ACC112 (cell line): ENCODE results near the gene ALG3.

Experiments
- H2AFZ ChIP-seq: fragments of 200-600 bp; sonication (generic); one replicate; pipeline ENCODE4 v1.6.0; 2017; ENCODE audit warnings: antibody characterized with exemption, low read length; ENCODE audit not compliant: unreplicated experiment
- H3K27ac ChIP-seq: fragments of 200-600 bp; sonication (generic); 2 replicates; pipeline ENCODE4 v1.5.1; 2014; ENCODE audit warnings: low read depth, mild to moderate bottlenecking, antibody characterized with exemption, low read length, moderate library complexity
- H3K27me3 ChIP-seq: fragments of 200-600 bp; sonication (generic); 2 replicates; pipeline ENCODE4 v1.6.1; 2014; ENCODE audit warnings: mild to moderate bottlenecking, antibody characterized with exemption, low read length, moderate library complexity, mixed read lengths; ENCODE audit not compliant: insufficient read depth
- H3K36me3 ChIP-seq: fragments of 200-600 bp; sonication (generic); 2 replicates; pipeline ENCODE4 v1.6.1; 2016; ENCODE audit warnings: mild to moderate bottlenecking, antibody characterized with exemption, low read length, moderate library complexity, mixed read lengths; ENCODE audit not compliant: insufficient read depth
- H3K4me1 ChIP-seq: fragments of 200-600 bp; sonication (generic); one replicate; pipeline ENCODE4 v1.6.1; 2016; ENCODE audit warnings: low read length, mixed read lengths; ENCODE audit not compliant: insufficient read depth, unreplicated experiment, control insufficient read depth
- H3K4me3 ChIP-seq: fragments of 200-600 bp; sonication (generic); 2 replicates; pipeline ENCODE4 v1.5.1; 2014; ENCODE audit warnings: mild to moderate bottlenecking, low read depth, low read length
- H3K79me2 ChIP-seq: fragments of 200-600 bp; sonication (generic); one replicate; pipeline ENCODE4 v1.6.0; 2016; ENCODE audit warnings: low read length; ENCODE audit not compliant: control insufficient read depth, unreplicated experiment, insufficient read depth

The ALG3 gene

DNA sequence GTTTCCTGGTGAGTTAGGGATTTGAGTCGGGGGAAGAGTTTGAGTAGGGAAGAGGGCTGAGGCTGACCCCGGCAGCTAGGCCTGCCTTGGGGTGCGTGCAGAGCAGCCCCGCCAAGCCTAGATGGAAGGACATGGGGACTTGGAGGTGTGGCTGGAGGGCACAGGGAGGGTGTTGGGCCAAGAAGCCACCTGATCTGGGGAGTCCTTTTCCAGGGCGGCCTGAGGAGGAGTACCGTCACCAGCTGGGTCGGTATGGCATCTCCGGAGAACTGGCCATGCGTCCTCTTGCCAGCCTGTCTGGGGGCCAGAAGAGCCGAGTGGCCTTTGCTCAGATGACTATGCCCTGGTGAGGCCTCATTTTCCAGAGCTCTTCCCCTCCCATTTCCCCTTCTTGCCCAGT, 55.9 kb downstream of the ALG3 start:
- H2AFZ ChIP-seq = no peak overlapping the region
- H3K27ac ChIP-seq = no peak overlapping the region
- peaks cover 29% of the 10 kb centered on the region; the same call in 1 of the 2 replicates for H3K36me3 ChIP-seq
- H3K79me2 ChIP-seq = peaks cover 25% of the 10 kb centered on the region
- no peak overlapping the region for H3K4me3 ChIP-seq
- no peaks in the 10 kb centered on the region for H3K27me3 ChIP-seq
- peaks cover 1% of the 10 kb centered on the region for H3K4me1 ChIP-seq
